GM15510 (cell line): Measurements from ENCODE around the gene MALT1.

Experiments used
- POLR2A ChIP-seq: IDR thresholded peaks from 3 replicates; pipeline ENCODE4 v1.6.1; 2011; ENCODE audit warnings: borderline replicate concordance; ENCODE audit not compliant: insufficient read length; ENCODE audit errors: extremely low read depth

Gene MALT1

GRCh38 chr18:58766946-58767345, 95.7 kb downstream of the MALT1 start:
- TF ChIP-seq POLR2A: no peak

- TF ChIP-seq POLR2A: no peak
Observed at GRCh38 chr18:58768293-58768974, 97.2 kb downstream of the MALT1 start.

GRCh38 chr18:58769321-58769720, 98.1 kb downstream of the MALT1 start:
- no peak for TF ChIP-seq POLR2A

GRCh38 chr18:58770601-58771000, 99.3 kb downstream of the MALT1 start:
- TF ChIP-seq POLR2A: no peak

- no peak for TF ChIP-seq POLR2A
Observed at GRCh38 chr18:58772161-58772560, 100.9 kb downstream of the MALT1 start.

GRCh38 chr18:58776084-58776483, 104.8 kb downstream of the MALT1 start:
- no peak for TF ChIP-seq POLR2A

GRCh38 chr18:58777471-58777870, 106.2 kb downstream of the MALT1 start:
- TF ChIP-seq POLR2A: no peak

- no peak for TF ChIP-seq POLR2A
Observed at GRCh38 chr18:58779529-58779928, 108.3 kb downstream of the MALT1 start.

- TF ChIP-seq POLR2A: no peak
Observed at GRCh38 chr18:58780045-58780444, 108.8 kb downstream of the MALT1 start.

GRCh38 chr18:58781627-58782194, 110.4 kb downstream of the MALT1 start:
- TF ChIP-seq POLR2A: no peak

- TF ChIP-seq POLR2A: no peak
Observed at GRCh38 chr18:58784601-58785137, 113.4 kb downstream of the MALT1 start.

- TF ChIP-seq POLR2A: no peak
Observed at GRCh38 chr18:58785171-58785805, 114.0 kb downstream of the MALT1 start.

- no peak for TF ChIP-seq POLR2A
Observed at GRCh38 chr18:58785870-58786269, 114.6 kb downstream of the MALT1 start.

- TF ChIP-seq POLR2A: no peak
Observed at GRCh38 chr18:58787536-58788149, 116.4 kb downstream of the MALT1 start.

- TF ChIP-seq POLR2A: no peak
Observed at GRCh38 chr18:58788470-58788869, 117.2 kb downstream of the MALT1 start.
